Measurements from ENCODE around the gene LPO. TPM values are rescaled to one million over a fixed set of nuclear protein-coding genes. Genes with fewer than 3 reads are reported as not detected.

LPO gene
- total and polyA plus RNA-seq, 4 donors, result 0.17 to 0.83 (median 0.50) TPM

GRCh38 chr17:58239987-58240386 is 1.6 kb downstream of the LPO start:
- H3K4me1 ChIP-seq (ENCODE audit: control insufficient read depth, insufficient read depth, low read length), result no peaks in the 10 kb centered on the region
- H3K9me3 ChIP-seq (ENCODE audit: control insufficient read depth, insufficient read depth, low read length), result no peaks in the 10 kb centered on the region
- H3K27me3 ChIP-seq (ENCODE audit: control insufficient read depth, insufficient read depth, low read length), result peaks cover 19% of the 10 kb centered on the region
- 77% methylated on average over 1 of the region's 1 CpG for WGBS (ENCODE audit: insufficient coverage)
- H3K4me3 ChIP-seq (ENCODE audit: low read depth, low read length), result no peak overlapping the region
- H3K36me3 ChIP-seq (ENCODE audit: control insufficient read depth, insufficient read depth, low read length), result no peaks in the 10 kb centered on the region
- no peak overlapping the region for H3K27ac ChIP-seq (ENCODE audit: low read depth, low read length)
- no peak for DNase-seq (ENCODE audit: low read depth in 4 of 6, low spot score in 6 of 6)

DNA sequence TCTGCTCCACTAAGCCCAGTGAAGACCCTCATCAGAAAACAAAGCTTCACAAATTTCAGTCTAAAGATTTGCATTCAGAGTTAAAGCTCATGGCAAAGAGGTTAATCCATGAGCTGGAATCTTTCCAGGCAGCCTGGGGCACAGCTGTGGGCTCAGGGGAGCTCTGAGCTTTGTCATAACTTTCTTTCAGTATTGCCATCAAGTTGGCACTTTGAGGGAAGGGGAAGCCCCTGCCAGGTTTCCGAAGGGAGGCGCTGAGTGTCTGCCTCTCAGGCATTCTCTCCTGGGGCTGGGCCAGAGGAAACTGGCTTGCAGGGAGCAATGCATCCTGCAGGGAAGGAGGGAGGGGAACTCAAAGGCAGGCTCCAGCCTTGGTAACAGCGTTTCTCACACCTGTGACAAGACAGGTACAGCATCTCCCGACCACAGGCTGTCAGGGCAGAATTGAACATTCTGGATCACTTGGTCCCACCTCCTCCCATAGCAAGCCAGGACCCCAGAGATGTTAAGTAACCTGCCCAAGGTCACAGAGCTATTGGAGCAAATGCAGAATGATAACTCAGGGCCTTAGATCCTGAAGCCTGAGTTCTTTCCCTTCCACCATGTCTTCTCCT is 3.9 kb downstream of the LPO start:
- Histone ChIP-seq H3K4me1 (ENCODE audit: control insufficient read depth, insufficient read depth, low read length) (no peaks in the 10 kb centered on the region), H3K36me3 (ENCODE audit: control insufficient read depth, insufficient read depth, low read length) (no peaks in the 10 kb centered on the region), H3K27ac (ENCODE audit: low read depth, low read length) (no peak overlapping the region), H3K9me3 (ENCODE audit: control insufficient read depth, insufficient read depth, low read length) (no peaks in the 10 kb centered on the region), H3K27me3 (ENCODE audit: control insufficient read depth, insufficient read depth, low read length) (peaks cover 21% of the 10 kb centered on the region), H3K4me3 (ENCODE audit: low read depth, low read length) (no peak overlapping the region)
- peak in 2 of 6 donors; percentile 26 to 41 for DNase-seq (ENCODE audit: low read depth in 4 of 6, low spot score in 6 of 6)
- 11% methylated on average over 4 of the region's 4 CpGs for WGBS (ENCODE audit: insufficient coverage)

- no peak overlapping the region for H3K4me3 ChIP-seq (ENCODE audit: low read depth, low read length)
- H3K4me1 ChIP-seq (ENCODE audit: control insufficient read depth, insufficient read depth, low read length), result peaks cover 12% of the 10 kb centered on the region
- H3K9me3 ChIP-seq (ENCODE audit: control insufficient read depth, insufficient read depth, low read length), result no peaks in the 10 kb centered on the region
- no peaks in the 10 kb centered on the region for H3K36me3 ChIP-seq (ENCODE audit: control insufficient read depth, insufficient read depth, low read length)
- DNase-seq (ENCODE audit: low read depth in 4 of 6, low spot score in 6 of 6), result no peak
- H3K27me3 ChIP-seq (ENCODE audit: control insufficient read depth, insufficient read depth, low read length), result peaks cover 40% of the 10 kb centered on the region
- no peak overlapping the region for H3K27ac ChIP-seq (ENCODE audit: low read depth, low read length)
- WGBS (ENCODE audit: insufficient coverage), result 85% methylated on average over 3 of the region's 6 CpGs
Measured at GRCh38 chr17:58244963-58245362, 6.6 kb downstream of the LPO start.

DNA sequence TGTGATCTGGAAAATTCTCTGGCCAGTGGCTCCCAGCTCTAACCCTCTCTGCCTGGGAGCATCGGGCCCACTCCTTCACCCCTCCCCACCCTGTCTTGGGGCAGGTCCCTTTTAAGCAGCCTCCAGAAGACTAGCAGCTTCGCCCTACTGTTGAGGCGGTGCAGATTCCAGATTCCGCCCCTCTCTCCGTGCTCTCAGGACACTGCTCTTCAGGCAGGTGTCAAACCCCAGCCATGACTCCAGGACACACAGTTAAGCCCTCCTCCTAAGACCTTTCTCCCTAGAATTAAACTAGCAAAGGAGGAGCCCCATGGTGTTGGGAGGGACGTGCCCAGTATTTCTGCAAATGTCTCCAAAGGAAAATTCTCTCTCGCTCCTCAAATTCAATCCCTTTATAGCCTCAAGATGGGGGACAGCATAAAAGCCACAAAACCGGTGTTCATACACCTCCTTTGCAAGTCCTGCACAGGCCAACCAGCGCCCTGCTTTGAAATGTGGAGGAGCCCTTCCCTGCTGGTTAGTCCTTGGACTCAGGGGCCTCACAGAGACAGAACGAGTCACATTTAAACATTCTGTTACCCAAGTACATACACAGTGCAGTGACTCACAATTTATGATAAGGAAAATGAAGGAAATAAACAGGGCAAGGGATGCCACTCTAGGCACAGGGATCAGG is 7.2 kb downstream of the LPO start:
- Histone ChIP-seq H3K4me1 (ENCODE audit: control insufficient read depth, insufficient read depth, low read length) (peaks cover 13% of the 10 kb centered on the region), H3K9me3 (ENCODE audit: control insufficient read depth, insufficient read depth, low read length) (no peaks in the 10 kb centered on the region), H3K27ac (ENCODE audit: low read depth, low read length) (no peak overlapping the region), H3K36me3 (ENCODE audit: control insufficient read depth, insufficient read depth, low read length) (no peaks in the 10 kb centered on the region), H3K27me3 (ENCODE audit: control insufficient read depth, insufficient read depth, low read length) (peaks cover 41% of the 10 kb centered on the region), H3K4me3 (ENCODE audit: low read depth, low read length) (no peak overlapping the region)
- DNase-seq (ENCODE audit: low read depth in 4 of 6, low spot score in 6 of 6), result no peak
- 50% methylated on average over 5 of the region's 10 CpGs for WGBS (ENCODE audit: insufficient coverage)

- no peaks in the 10 kb centered on the region for H3K36me3 ChIP-seq (ENCODE audit: control insufficient read depth, insufficient read depth, low read length)
- no peak for DNase-seq (ENCODE audit: low read depth in 4 of 6, low spot score in 6 of 6)
- no peak overlapping the region for H3K4me3 ChIP-seq (ENCODE audit: low read depth, low read length)
- no peak overlapping the region for H3K27ac ChIP-seq (ENCODE audit: low read depth, low read length)
- peaks cover 13% of the 10 kb centered on the region for H3K4me1 ChIP-seq (ENCODE audit: control insufficient read depth, insufficient read depth, low read length)
- H3K9me3 ChIP-seq (ENCODE audit: control insufficient read depth, insufficient read depth, low read length), result no peaks in the 10 kb centered on the region
- peaks cover 39% of the 10 kb centered on the region for H3K27me3 ChIP-seq (ENCODE audit: control insufficient read depth, insufficient read depth, low read length)
- WGBS (ENCODE audit: insufficient coverage), result 75% methylated on average over 13 of the region's 13 CpGs
Measured at GRCh38 chr17:58246104-58246740, 7.8 kb downstream of the LPO start.

DNA sequence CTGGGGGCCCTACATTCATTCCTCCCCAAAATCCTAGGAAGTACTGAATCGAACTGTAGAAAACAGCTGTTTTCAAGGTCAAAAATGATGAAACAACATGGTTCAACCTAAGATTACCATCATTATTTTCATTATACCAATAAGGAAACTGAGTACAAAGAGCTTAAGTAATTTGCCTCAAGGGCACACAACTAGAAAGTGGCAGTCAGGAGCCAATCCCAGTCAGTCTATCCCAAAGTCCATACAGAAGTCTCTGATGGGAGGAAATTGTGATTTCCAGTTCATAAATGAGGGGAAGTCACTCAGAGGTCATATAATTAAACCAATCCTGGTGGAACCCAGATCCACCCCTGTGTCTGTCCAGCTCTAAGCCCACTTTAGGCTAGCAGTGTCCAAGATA is 8.4 kb downstream of the LPO start:
- Histone ChIP-seq H3K27ac (ENCODE audit: low read depth, low read length) (no peak overlapping the region), H3K4me1 (ENCODE audit: control insufficient read depth, insufficient read depth, low read length) (peaks cover 13% of the 10 kb centered on the region), H3K36me3 (ENCODE audit: control insufficient read depth, insufficient read depth, low read length) (no peaks in the 10 kb centered on the region), H3K27me3 (ENCODE audit: control insufficient read depth, insufficient read depth, low read length) (peaks cover 37% of the 10 kb centered on the region), H3K4me3 (ENCODE audit: low read depth, low read length) (no peak overlapping the region), H3K9me3 (ENCODE audit: control insufficient read depth, insufficient read depth, low read length) (no peaks in the 10 kb centered on the region)
- WGBS (ENCODE audit: insufficient coverage), result no CpG with 5 or more reads among the region's 1 CpG
- DNase-seq (ENCODE audit: low read depth in 4 of 6, low spot score in 6 of 6), result no peak

DNA sequence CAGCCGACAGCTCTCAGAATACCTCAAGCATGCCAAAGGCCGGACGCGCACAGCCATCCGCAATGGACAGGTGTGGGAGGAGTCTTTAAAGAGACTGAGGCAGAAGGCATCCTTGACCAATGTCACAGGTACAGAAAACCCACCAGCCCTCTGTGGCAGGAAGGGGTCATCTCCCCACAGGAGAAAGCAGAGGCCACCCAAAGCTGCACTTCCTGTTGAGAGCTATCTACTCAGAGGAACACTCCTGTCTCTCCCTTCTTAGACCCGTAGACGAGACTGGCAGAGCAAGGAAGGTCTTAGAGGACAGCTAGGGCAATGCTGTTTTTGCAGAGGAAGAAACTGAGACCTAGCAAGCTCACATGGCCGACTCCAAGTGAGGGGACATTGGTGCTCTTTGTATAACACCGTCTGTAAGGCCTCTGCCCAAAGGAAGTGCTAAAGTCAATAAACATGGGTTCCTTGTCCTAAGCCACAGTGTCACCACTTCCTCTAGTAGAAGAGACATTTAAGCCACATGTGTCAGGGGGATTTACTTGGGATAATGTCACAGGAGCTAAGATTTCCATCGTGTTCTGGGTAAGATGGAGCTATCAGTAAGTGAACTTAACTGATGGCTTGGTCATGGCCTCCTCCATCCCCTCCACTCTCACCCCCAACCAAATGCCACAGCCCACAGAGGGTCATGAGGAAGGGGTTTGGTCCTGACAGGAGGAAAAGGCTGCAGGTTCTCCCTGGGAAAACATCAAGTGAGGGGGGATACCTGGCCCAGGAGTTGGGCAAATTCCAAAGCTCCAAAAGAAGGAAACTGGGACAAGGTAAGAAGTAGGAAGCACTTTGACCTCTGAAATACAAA is 9.4 kb downstream of the LPO start:
- WGBS (ENCODE audit: insufficient coverage), result 84% methylated on average over 3 of the region's 10 CpGs
- Histone ChIP-seq H3K27me3 (ENCODE audit: control insufficient read depth, insufficient read depth, low read length) (peaks cover 37% of the 10 kb centered on the region), H3K4me1 (ENCODE audit: control insufficient read depth, insufficient read depth, low read length) (peaks cover 13% of the 10 kb centered on the region), H3K9me3 (ENCODE audit: control insufficient read depth, insufficient read depth, low read length) (no peaks in the 10 kb centered on the region), H3K36me3 (ENCODE audit: control insufficient read depth, insufficient read depth, low read length) (no peaks in the 10 kb centered on the region), H3K27ac (ENCODE audit: low read depth, low read length) (no peak overlapping the region), H3K4me3 (ENCODE audit: low read depth, low read length) (no peak overlapping the region)
- DNase-seq (ENCODE audit: low read depth in 4 of 6, low spot score in 6 of 6), result no peak

GRCh38 chr17:58248955-58249269 is 10.5 kb downstream of the LPO start:
- 13% methylated on average over 9 of the region's 10 CpGs for WGBS (ENCODE audit: insufficient coverage)
- Histone ChIP-seq H3K4me3 (ENCODE audit: low read depth, low read length) (peak overlapping the region; percentile 55), H3K27me3 (ENCODE audit: control insufficient read depth, insufficient read depth, low read length) (peaks cover 32% of the 10 kb centered on the region), H3K36me3 (ENCODE audit: control insufficient read depth, insufficient read depth, low read length) (no peaks in the 10 kb centered on the region), H3K9me3 (ENCODE audit: control insufficient read depth, insufficient read depth, low read length) (no peaks in the 10 kb centered on the region), H3K4me1 (ENCODE audit: control insufficient read depth, insufficient read depth, low read length) (peaks cover 13% of the 10 kb centered on the region), H3K27ac (ENCODE audit: low read depth, low read length) (no peak overlapping the region)
- DNase-seq (ENCODE audit: low read depth in 4 of 6, low spot score in 6 of 6), result peak in 1 of 6 donors; percentile 3

DNA sequence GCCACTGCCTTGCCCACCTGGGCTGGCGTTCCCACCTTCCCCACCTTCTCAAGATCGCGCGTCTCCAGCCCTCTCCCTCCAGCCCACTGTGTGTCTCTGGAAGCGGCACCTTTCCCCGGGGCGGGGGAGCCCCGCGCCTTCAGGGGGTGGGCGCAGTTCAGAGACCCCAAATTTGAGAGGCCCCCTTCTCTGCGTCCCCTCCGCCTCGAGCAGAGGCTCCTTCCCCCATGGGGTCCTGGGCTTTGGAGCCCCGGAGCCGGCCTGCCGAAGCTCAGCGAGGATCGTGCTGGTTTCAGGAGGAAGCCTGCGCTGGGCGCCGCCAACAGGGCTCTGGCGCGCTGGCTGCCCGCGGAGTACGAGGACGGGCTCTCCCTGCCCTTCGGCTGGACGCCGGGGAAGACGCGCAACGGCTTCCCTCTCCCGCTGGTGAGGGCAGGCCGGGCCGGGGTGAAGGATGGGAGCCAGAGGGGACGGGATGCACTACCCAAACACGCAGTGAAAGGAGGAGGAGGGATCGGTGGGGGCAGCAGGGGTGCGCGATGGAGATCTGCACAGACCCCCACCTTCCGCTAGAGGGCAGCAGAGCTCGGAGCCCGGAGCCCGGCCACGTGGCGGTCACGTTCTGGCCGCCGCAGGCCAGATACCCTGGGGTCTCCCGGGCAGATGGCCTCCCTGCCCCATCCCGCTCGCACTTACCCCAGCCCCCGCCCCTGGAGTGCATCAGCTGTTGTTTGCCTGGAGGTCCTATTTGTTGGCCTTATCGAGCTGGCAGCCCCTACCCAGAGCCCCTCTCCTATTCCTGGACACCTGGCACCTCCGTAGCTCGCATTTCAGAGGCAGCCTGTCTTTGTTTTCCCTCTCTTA is 11.1 kb downstream of the LPO start:
- Histone ChIP-seq H3K4me1 (ENCODE audit: control insufficient read depth, insufficient read depth, low read length) (peaks cover 13% of the 10 kb centered on the region), H3K36me3 (ENCODE audit: control insufficient read depth, insufficient read depth, low read length) (no peaks in the 10 kb centered on the region), H3K4me3 (ENCODE audit: low read depth, low read length) (peak overlapping the region; percentile 55), H3K9me3 (ENCODE audit: control insufficient read depth, insufficient read depth, low read length) (no peaks in the 10 kb centered on the region), H3K27ac (ENCODE audit: low read depth, low read length) (no peak overlapping the region), H3K27me3 (ENCODE audit: control insufficient read depth, insufficient read depth, low read length) (peaks cover 35% of the 10 kb centered on the region)
- peak; percentile 45 to 92 (median 55) for DNase-seq (ENCODE audit: low read depth in 4 of 6, low spot score in 6 of 6)
- 4% methylated on average over 54 of the region's 57 CpGs for WGBS (ENCODE audit: insufficient coverage)
